Parathyroid adenoma (tissue), 2 donors: ENCODE data around the gene GALNT17.

Experiments used
- H2AFZ ChIP-seq: fragments of 300-600 bp; sonication (generic); one replicate; pipeline ENCODE4 v1.7.0; 2017; ENCODE audit warnings: antibody characterized with exemption, mild to moderate bottlenecking
- H3K27ac ChIP-seq: fragments of 300-600 bp; sonication (generic); one replicate; pipeline ENCODE4 v1.7.0; 2017
- H3K27me3 ChIP-seq: fragments of 300-600 bp; sonication (generic); one replicate; pipeline ENCODE4 v1.7.0; 2017; ENCODE audit warnings: low read length; ENCODE audit not compliant: control insufficient read depth, insufficient read depth
- H3K36me3 ChIP-seq: fragments of 300-600 bp; sonication (generic); one replicate; pipeline ENCODE4 v1.7.0; 2017; ENCODE audit warnings: low read length; ENCODE audit not compliant: control insufficient read depth, insufficient read depth
- H3K4me1 ChIP-seq: fragments of 300-600 bp; sonication (generic); one replicate; pipeline ENCODE4 v1.7.0; 2017; ENCODE audit warnings: control low read depth
- H3K4me2 ChIP-seq: fragments of 300-600 bp; sonication (generic); one replicate; pipeline ENCODE4 v1.7.0; 2017; ENCODE audit warnings: low read length
- H3K4me3 ChIP-seq: fragments of 300-600 bp; sonication (generic); one replicate; pipeline ENCODE4 v1.7.0; 2017; ENCODE audit warnings: low read depth, low read length
- H3K79me2 ChIP-seq: fragments of 300-600 bp; sonication (generic); one replicate; pipeline ENCODE4 v1.7.0; 2017; ENCODE audit warnings: control low read depth
- H3K9ac ChIP-seq: fragments of 300-600 bp; sonication (generic); one replicate; pipeline ENCODE4 v1.7.0; 2017; ENCODE audit warnings: mild to moderate bottlenecking
- H3K9me3 ChIP-seq: fragments of 300-600 bp; sonication (generic); one replicate; pipeline ENCODE4 v1.7.0; 2017; ENCODE audit warnings: low read length; ENCODE audit not compliant: control insufficient read depth
- TF ChIP-seq, protein P1 (sequence below): fragments of 300-600 bp; sonication (generic); IDR thresholded peaks from one replicate; pipeline ENCODE4 v1.7.0; 2017; ENCODE audit warnings: antibody characterized with exemption, mild to moderate bottlenecking
- donor health status: primary hyperparathyroidism.

GALNT17 gene

DNA sequence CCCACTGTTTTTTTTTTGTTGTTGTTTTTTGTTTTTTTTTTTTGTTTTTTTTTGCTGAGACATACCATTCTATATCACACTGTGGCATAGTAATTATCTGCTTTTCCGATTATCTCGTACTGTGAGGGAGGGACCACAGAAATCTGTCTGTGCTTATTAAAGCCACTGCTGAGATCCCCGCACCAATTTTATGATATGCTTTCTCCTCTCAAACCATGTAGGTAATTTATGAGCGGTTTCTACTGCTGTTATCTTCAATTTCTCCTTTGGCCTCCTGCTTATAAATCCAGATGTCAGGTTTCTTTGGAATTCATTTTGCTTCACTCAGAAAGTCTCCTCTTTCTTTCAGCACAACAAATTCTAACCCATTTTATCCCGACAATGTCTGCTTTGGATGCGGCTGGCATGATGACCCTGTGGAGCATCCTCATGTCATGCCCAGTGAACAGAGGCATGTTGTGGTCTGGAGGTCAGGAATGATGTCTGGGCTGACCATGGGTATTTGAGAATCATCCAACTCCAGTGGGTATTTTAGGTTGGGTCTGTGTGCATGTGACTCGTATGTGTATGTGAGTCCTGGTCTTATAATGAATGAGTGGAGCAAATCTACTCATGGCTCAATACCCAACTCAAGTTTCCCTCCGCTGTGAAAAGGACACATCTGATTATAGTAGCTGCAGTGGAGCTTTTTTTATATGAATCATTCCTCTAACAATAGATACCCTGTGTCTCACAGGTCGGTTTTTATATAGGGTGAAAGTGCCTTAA, 213.4 kb downstream of the GALNT17 start:
- H3K4me1 ChIP-seq = no peaks in the 10 kb centered on the region
- H3K27ac ChIP-seq = no peak overlapping the region
- no peak overlapping the region for H3K4me3 ChIP-seq
- H3K9ac ChIP-seq = no peak overlapping the region
- no peaks in the 10 kb centered on the region for H3K27me3 ChIP-seq
- no peak overlapping the region for H2AFZ ChIP-seq
- no peaks in the 10 kb centered on the region for H3K79me2 ChIP-seq
- TF ChIP-seq, protein P1, sequence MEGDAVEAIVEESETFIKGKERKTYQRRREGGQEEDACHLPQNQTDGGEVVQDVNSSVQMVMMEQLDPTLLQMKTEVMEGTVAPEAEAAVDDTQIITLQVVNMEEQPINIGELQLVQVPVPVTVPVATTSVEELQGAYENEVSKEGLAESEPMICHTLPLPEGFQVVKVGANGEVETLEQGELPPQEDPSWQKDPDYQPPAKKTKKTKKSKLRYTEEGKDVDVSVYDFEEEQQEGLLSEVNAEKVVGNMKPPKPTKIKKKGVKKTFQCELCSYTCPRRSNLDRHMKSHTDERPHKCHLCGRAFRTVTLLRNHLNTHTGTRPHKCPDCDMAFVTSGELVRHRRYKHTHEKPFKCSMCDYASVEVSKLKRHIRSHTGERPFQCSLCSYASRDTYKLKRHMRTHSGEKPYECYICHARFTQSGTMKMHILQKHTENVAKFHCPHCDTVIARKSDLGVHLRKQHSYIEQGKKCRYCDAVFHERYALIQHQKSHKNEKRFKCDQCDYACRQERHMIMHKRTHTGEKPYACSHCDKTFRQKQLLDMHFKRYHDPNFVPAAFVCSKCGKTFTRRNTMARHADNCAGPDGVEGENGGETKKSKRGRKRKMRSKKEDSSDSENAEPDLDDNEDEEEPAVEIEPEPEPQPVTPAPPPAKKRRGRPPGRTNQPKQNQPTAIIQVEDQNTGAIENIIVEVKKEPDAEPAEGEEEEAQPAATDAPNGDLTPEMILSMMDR = no peak
- no peaks in the 10 kb centered on the region for H3K36me3 ChIP-seq
- H3K9me3 ChIP-seq = no peaks in the 10 kb centered on the region
- no peak overlapping the region for H3K4me2 ChIP-seq

DNA sequence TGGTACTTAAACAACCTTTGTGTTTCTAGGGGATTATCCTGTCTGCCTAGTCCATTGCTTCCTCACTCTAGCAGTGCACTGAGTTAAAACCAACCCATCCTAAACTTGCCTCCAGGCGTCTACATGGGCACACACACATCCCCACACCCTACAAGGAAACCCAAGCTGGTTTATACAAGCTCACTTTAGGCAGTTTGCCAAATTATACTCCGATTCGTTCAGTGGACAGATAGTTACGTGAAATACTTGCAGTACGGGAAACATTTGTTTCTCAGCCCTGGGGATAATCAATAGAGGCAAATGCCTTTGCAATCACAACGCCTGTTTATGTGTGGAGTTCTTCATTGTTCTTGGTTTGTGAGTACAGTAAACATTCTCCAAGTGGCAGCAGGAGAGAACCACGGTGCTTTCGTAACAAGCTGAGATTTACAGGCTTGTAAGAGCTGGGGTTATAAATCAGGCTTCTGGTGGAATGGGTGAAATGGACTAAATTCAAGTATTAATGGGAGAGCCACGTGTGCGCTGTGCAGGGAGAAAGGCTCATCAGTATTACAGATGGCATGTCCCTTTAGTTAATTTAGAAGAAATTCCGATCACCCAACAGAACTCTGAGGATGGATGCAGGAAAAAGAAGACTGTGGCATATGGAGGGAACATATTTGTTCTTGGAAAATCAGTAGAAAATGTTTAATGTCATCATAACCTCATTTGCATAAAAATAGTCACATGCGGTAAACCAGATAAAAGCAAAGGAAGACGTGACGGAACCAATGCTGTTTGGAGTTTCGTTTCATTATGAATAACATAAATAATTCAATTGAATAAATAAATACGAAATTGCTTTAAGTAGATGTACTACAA, 217.1 kb downstream of the GALNT17 start:
- no peak overlapping the region for H2AFZ ChIP-seq
- no peak overlapping the region for H3K4me2 ChIP-seq
- no peaks in the 10 kb centered on the region for H3K27me3 ChIP-seq
- H3K4me3 ChIP-seq = no peak overlapping the region
- H3K27ac ChIP-seq = no peak overlapping the region
- no peaks in the 10 kb centered on the region for H3K9me3 ChIP-seq
- no peaks in the 10 kb centered on the region for H3K4me1 ChIP-seq
- H3K9ac ChIP-seq = no peak overlapping the region
- no peaks in the 10 kb centered on the region for H3K79me2 ChIP-seq
- TF ChIP-seq, protein P1 = no peak
- no peaks in the 10 kb centered on the region for H3K36me3 ChIP-seq

- Histone ChIP-seq H3K4me1 (no peaks in the 10 kb centered on the region), H3K27ac (no peak overlapping the region), H3K9ac (no peak overlapping the region), H3K4me3 (no peak overlapping the region), H3K36me3 (no peaks in the 10 kb centered on the region), H3K9me3 (no peaks in the 10 kb centered on the region), H3K4me2 (no peak overlapping the region), H3K79me2 (no peaks in the 10 kb centered on the region), H2AFZ (no peak overlapping the region), H3K27me3 (no peaks in the 10 kb centered on the region)
- TF ChIP-seq, protein P1 = no peak
Measured at GRCh38 chr7:71349682-71350481, 217.9 kb downstream of the GALNT17 start.

- Histone ChIP-seq H3K4me3 (no peak overlapping the region), H3K36me3 (no peaks in the 10 kb centered on the region), H3K9ac (no peak overlapping the region), H3K27me3 (no peaks in the 10 kb centered on the region), H3K79me2 (no peaks in the 10 kb centered on the region), H2AFZ (no peak overlapping the region), H3K27ac (no peak overlapping the region), H3K4me1 (no peaks in the 10 kb centered on the region), H3K4me2 (no peak overlapping the region), H3K9me3 (no peaks in the 10 kb centered on the region)
- TF ChIP-seq, protein P1 = no peak
Measured at GRCh38 chr7:71350680-71351079, 218.7 kb downstream of the GALNT17 start.
